DMS 273 (cell line): Measurements from ENCODE around the gene PSMC3IP.
"Not testable (repeated sequence)": the region's sequence is repeated elsewhere in the genome, so short reads cannot be mapped to it uniquely, and the experiment has no call there.

Source experiments
- DNase-seq: peaks from one replicate; lab custom pipeline; 2025; ENCODE audit not compliant: unreplicated experiment; lab: John Stamatoyannopoulos, UW

Gene PSMC3IP

GRCh38 chr17:42577532-42578281 lies at the start of gene PSMC3IP:
Gene PSMC3IP, minus strand, starts transcription at chr17:42577729. Its CDS starts 43 bp downstream, at chr17:42577686.
- peak; percentile 97 for DNase-seq

- DNase-seq, result peak; percentile 48
These were observed 46.4 kb upstream of the PSMC3IP start for GRCh38 chr17:42623732-42624596.

GRCh38 chr17:42623271-42623670 lies 45.7 kb upstream of the PSMC3IP start:
- no peak for DNase-seq

- not testable (repeated sequence) for DNase-seq
These were observed 44.5 kb upstream of the PSMC3IP start for GRCh38 chr17:42621987-42622386.

GRCh38 chr17:42618442-42619150 lies 41.1 kb upstream of the PSMC3IP start:
- DNase-seq, result peak; percentile 64

GRCh38 chr17:42617956-42618431 lies 40.5 kb upstream of the PSMC3IP start:
- peak; percentile 63 for DNase-seq

- no peak for DNase-seq
These were observed 36.3 kb upstream of the PSMC3IP start for GRCh38 chr17:42613699-42614295.

GRCh38 chr17:42612013-42612412 lies 34.5 kb upstream of the PSMC3IP start:
- DNase-seq, result no peak

- peak; percentile 61 for DNase-seq
These were observed 32.6 kb upstream of the PSMC3IP start for GRCh38 chr17:42609814-42610801.

GRCh38 chr17:42609182-42609813 lies 31.8 kb upstream of the PSMC3IP start, which contains the start of the genes RETREG3 and TUBG1:
Gene RETREG3, minus strand, starts transcription at chr17:42609374. Its CDS starts 50 bp downstream, at chr17:42609324.
Gene TUBG1, plus strand, starts transcription at chr17:42609683. Its CDS starts 55 bp downstream, at chr17:42609738.
- DNase-seq, result peak; percentile 100

- DNase-seq, result peak; percentile 55
These were observed 31.0 kb upstream of the PSMC3IP start for GRCh38 chr17:42608305-42609181.

GRCh38 chr17:42607769-42608168 lies 30.2 kb upstream of the PSMC3IP start:
- no peak for DNase-seq

GRCh38 chr17:42603318-42603717 lies 25.8 kb upstream of the PSMC3IP start:
- no peak for DNase-seq

- DNase-seq, result peak; percentile 87
These were observed 21.4 kb upstream of the PSMC3IP start for GRCh38 chr17:42598905-42599304.

GRCh38 chr17:42596386-42596785 lies 18.9 kb upstream of the PSMC3IP start:
- DNase-seq, result no peak

GRCh38 chr17:42591411-42591810 lies 13.9 kb upstream of the PSMC3IP start:
- DNase-seq, result no peak

- DNase-seq, result no peak
These were observed 13.4 kb upstream of the PSMC3IP start for GRCh38 chr17:42590886-42591285.
